ENCODE data around the gene NPTX1.
A peak's percentile ranks its signal among the peaks of the same experiment; 100 is the strongest.

The NPTX1 gene

DNA sequence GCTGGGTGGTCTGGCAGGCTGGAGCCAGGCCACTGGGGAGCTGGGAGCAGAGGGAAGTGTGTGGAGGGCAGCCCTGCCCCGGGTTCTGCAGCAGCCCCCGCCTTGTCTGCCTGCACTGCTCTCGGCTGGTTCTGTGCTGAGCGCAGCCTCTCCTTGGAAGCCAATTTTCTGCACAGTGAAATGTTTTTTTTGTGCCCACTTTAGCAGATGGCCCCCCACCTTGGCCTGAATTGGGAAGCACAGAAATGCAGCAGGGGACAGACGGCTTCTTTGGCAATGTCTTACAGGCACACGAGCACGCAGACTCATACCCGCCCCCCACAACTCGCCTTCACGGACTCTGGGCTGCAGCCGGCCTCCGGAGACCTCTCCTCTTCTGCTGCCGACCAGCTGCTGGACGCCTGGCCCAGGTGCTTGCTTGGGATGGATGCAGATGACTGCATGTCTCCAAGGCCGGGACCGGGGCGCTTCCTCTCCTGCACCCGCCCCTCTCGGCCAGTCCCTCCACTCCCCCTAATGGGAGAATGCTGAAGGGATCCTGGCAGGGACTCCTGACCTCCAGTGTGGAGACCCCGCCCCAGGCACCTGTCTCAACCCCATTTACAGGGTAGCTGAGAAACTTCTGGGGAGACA lies 14.8 kb downstream of the NPTX1 start:
- Histone ChIP-seq H3K9me3 (replicated peaks in 1 of 11) (no peaks in the 10 kb centered on the region), H3K4me2 (peak overlapping the region in 6 of 11 experiments; percentile 7 to 40 (median 20); a peak in 8 of 22 replicates), H3K4me3 (no peak overlapping the region), H3K27ac (no peak overlapping the region), H3K36me3 (no peaks in the 10 kb centered on the region), H3K9ac (no peak overlapping the region), H3K4me1 (peaks cover 15 to 29% (median 24%) of the 10 kb centered on the region in 10 experiments), H3K27me3 (peaks cover 20 to 62% (median 50%) of the 10 kb centered on the region in 11 experiments), H4K20me1 (peaks cover 0 to 15% (median 0%) of the 10 kb centered on the region in 11 experiments; a peak in 7 of 22 replicates)
- TF ChIP-seq Cebpa-rat (IDR thresholded peaks at IDR 0.05), result no peak

DNA sequence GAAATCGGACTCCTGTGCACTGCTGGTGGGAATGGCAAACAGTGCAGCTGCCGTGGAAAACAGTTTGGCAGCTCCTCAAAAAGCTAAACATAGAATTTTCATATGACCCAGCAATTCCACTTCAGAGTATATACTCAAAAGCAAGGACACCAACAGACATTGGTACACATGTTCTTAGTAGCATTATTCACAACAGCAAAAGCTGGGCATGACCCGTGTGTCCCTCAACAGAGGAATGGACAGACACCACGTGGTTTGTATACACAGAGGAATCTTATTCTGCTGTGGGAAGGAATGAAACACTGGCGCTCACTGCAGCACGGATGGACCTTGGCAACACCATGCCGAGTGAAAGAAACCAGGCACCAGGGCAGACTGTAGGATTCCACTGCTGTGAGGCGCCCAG lies 16.0 kb downstream of the NPTX1 start:
- Histone ChIP-seq H3K27me3 (peaks cover 7 to 53% (median 42%) of the 10 kb centered on the region in 11 experiments; a peak in 21 of 22 replicates), H3K4me2 (no peak overlapping the region), H3K27ac (no peak overlapping the region), H3K9ac (no peak overlapping the region), H3K36me3 (no peaks in the 10 kb centered on the region), H4K20me1 (peaks cover 0 to 9% (median 0%) of the 10 kb centered on the region in 11 experiments; a peak in 4 of 22 replicates), H3K4me3 (no peak overlapping the region), H3K4me1 (peaks cover 21 to 36% (median 31%) of the 10 kb centered on the region in 10 experiments), H3K9me3 (replicated peaks in 1 of 11) (no peaks in the 10 kb centered on the region)
- TF ChIP-seq Cebpa-rat (IDR thresholded peaks at IDR 0.05), result no peak

DNA sequence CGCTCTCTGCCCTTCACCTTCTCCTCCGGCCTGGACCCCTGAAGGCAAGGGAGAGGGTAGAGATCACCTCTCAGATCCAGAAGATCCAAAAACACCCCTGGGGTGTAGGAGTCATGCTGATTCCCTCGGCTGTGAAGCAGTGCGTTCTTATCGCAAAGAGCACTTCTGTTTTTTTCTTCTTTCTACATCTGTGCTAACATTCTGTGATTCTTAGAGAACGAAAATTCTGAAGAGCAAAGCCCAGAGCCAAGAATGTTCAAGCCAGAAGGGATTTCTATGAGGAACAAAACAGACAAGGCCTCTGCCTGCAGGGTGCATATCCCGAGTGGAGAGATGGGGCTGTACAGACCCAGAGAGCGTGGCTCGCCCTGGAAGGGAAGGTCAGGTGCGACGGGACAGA lies 17.2 kb downstream of the NPTX1 start:
- Histone ChIP-seq H3K4me2 (no peak overlapping the region), H3K36me3 (no peaks in the 10 kb centered on the region), H3K9ac (no peak overlapping the region), H3K4me1 (peaks cover 27 to 42% (median 36%) of the 10 kb centered on the region in 10 experiments), H3K4me3 (no peak overlapping the region), H3K27me3 (peaks cover 0 to 41% (median 30%) of the 10 kb centered on the region in 11 experiments; a peak in 13 of 22 replicates), H3K9me3 (replicated peaks in 1 of 11) (no peaks in the 10 kb centered on the region), H3K27ac (no peak overlapping the region), H4K20me1 (peaks cover 0 to 9% (median 0%) of the 10 kb centered on the region in 11 experiments; a peak in 3 of 22 replicates)
- TF ChIP-seq Cebpa-rat (IDR thresholded peaks at IDR 0.05), result no peak

DNA sequence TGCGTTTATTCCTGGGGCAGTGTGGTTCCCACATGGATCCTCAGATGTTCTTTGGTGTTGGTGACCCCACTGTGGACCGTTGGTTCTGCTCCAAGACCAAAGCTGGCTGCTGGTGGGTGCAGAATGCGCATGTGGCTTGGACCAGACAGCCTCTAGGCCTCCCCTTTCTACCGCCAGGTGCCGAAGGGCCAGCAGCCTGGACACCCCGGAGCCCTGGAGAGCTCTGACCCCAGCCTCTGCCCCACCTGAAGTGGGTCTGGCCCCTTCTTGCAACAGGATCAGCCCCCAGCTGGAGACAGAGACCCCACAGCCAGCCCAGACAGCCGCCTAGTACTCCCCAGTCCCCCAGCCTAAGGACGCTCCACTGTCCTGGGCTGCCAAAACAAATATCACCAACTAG lies 18.4 kb downstream of the NPTX1 start:
- H3K36me3 ChIP-seq, result no peaks in the 10 kb centered on the region
- no peak for TF ChIP-seq Cebpa-rat (IDR thresholded peaks at IDR 0.05)
- no peak overlapping the region for H3K9ac ChIP-seq
- no peak overlapping the region for H3K27ac ChIP-seq
- peaks cover 35 to 54% (median 43%) of the 10 kb centered on the region in 10 experiments for H3K4me1 ChIP-seq
- no peaks in the 10 kb centered on the region for H3K9me3 ChIP-seq (replicated peaks in 1 of 11)
- H3K27me3 ChIP-seq, result peaks cover 0 to 38% (median 26%) of the 10 kb centered on the region in 11 experiments; a peak in 13 of 22 replicates
- H3K4me2 ChIP-seq, result peak overlapping the region; percentile 46 to 85 (median 77)
- H3K4me3 ChIP-seq, result no peak overlapping the region
- H4K20me1 ChIP-seq, result peaks cover 0 to 9% (median 0%) of the 10 kb centered on the region in 11 experiments; a peak in 1 of 22 replicates

DNA sequence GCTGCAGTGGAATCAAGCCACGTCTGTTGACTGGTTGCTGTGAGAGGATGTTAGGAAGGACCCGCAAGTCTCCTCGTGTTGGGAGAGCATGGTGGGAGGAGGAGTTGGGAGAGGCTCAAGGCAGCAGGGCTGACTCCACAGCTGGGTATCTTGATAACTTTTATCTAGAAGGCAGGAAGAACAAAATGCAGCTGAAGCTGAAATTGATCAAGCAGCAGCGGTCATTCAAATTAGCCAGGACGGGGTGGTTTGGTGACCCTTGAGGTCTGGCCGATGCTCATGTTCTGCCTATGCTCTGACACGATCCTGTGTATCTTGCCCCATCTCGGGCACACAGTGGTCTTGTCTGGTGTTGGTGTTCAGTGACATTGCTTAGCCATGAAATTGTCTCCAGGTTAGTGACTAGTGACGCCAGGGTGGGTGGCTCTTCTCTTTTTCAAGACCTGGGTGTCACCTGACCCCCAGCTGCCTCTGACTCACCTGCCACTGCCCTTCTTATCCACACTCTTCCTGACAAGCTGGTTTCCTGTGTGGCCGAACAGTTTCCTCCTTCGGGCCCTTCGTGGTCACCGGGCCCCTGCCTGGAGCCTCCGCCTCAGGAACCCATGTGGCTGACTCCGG lies 19.1 kb downstream of the NPTX1 start:
- TF ChIP-seq Cebpa-rat (IDR thresholded peaks at IDR 0.05), result no peak
- no peak overlapping the region for H3K9ac ChIP-seq
- no peak overlapping the region for H3K4me3 ChIP-seq
- H3K9me3 ChIP-seq (replicated peaks in 1 of 11), result no peaks in the 10 kb centered on the region
- peaks cover 0 to 38% (median 26%) of the 10 kb centered on the region in 11 experiments; a peak in 13 of 22 replicates for H3K27me3 ChIP-seq
- H3K27ac ChIP-seq, result no peak overlapping the region; a peak in 1 of 22 replicates
- peaks cover 0 to 9% (median 0%) of the 10 kb centered on the region in 11 experiments; a peak in 1 of 22 replicates for H4K20me1 ChIP-seq
- peaks cover 38 to 59% (median 48%) of the 10 kb centered on the region in 10 experiments for H3K4me1 ChIP-seq
- H3K36me3 ChIP-seq, result no peaks in the 10 kb centered on the region
- peak overlapping the region; percentile 46 to 85 (median 77) for H3K4me2 ChIP-seq

DNA sequence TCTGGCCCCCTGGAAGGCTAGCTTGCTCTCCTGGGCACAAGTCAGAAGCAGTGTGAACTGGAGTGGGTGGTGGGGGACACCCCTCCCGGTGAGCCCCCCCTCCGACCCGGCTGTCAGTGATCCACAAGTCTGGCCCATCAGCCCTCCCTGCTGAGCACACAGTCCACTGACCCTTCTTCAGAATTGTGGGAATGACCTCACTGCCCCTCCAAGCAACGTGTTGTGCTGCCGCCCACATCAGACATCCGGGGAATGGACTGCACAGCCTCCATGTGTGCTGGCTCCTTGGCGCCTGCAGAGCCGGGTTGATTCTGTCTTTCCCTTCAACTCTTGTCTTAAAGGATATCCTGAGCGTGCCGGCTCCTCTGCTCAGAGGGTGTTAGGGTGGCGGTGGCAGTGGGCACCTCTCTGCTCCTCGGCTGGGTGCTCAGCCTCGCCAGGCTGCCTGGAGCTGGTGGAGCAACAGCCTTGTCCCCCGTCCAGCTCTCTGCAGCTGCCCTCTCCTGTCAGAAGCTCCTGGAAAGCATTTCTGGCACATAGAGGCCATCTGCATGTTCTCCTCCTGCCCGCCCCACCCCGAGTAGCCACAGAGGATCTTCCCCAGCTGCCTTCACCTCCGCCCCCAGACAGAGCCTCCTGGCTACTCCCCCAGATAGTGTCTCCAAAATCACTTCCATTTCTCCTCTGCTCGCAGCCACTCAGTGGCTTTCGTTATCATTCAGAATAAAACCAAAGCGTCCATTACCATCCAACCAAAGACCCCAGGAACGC lies 19.8 kb downstream of the NPTX1 start:
- Histone ChIP-seq H3K36me3 (no peaks in the 10 kb centered on the region), H3K4me3 (no peak overlapping the region), H3K4me1 (peaks cover 39 to 59% (median 51%) of the 10 kb centered on the region in 10 experiments), H3K27me3 (peaks cover 0 to 33% (median 21%) of the 10 kb centered on the region in 11 experiments; a peak in 13 of 22 replicates), H3K9ac (no peak overlapping the region), H3K9me3 (replicated peaks in 1 of 11) (no peaks in the 10 kb centered on the region), H3K4me2 (peak overlapping the region; percentile 46 to 85 (median 77); a peak in 17 of 22 replicates), H4K20me1 (peaks cover 0 to 5% (median 0%) of the 10 kb centered on the region in 11 experiments; a peak in 1 of 22 replicates), H3K27ac (no peak overlapping the region; a peak in 1 of 22 replicates)
- TF ChIP-seq Cebpa-rat (IDR thresholded peaks at IDR 0.05), result no peak

DNA sequence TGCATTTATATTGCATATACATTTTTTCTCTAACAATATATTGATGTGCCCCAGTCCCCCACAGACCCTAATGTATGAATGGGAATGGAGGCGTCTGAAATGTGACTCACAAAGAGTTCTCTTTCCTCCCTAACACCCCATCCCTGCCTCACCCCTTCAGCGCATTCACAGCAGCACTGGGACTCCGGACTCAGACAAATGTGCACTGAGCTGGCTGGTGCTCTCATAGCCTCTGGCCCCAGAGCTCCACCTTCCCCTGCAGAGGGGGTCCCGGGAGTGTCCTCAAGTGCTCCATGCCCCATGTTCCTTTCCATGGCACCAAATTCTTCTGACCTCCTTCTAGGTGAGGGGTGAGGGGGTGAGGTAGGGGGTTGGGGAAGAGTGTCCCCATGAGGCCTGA lies 20.6 kb downstream of the NPTX1 start:
- peaks cover 39 to 58% (median 50%) of the 10 kb centered on the region in 10 experiments for H3K4me1 ChIP-seq
- TF ChIP-seq Cebpa-rat (IDR thresholded peaks at IDR 0.05), result no peak
- no peaks in the 10 kb centered on the region for H3K36me3 ChIP-seq
- H3K27ac ChIP-seq, result no peak overlapping the region; a peak in 2 of 22 replicates
- H3K4me2 ChIP-seq, result peak overlapping the region; percentile 87 to 98 (median 94); a peak in 21 of 22 replicates
- no peaks in the 10 kb centered on the region for H4K20me1 ChIP-seq
- H3K4me3 ChIP-seq, result peak overlapping the region in 4 of 10 experiments; percentile 74 to 85 (median 78); a peak in 7 of 20 replicates
- peaks cover 0 to 29% (median 19%) of the 10 kb centered on the region in 11 experiments; a peak in 13 of 22 replicates for H3K27me3 ChIP-seq
- no peaks in the 10 kb centered on the region for H3K9me3 ChIP-seq (replicated peaks in 1 of 11)
- H3K9ac ChIP-seq, result peak overlapping the region in 8 of 11 experiments; percentile 88 to 98 (median 96); a peak in 9 of 22 replicates

DNA sequence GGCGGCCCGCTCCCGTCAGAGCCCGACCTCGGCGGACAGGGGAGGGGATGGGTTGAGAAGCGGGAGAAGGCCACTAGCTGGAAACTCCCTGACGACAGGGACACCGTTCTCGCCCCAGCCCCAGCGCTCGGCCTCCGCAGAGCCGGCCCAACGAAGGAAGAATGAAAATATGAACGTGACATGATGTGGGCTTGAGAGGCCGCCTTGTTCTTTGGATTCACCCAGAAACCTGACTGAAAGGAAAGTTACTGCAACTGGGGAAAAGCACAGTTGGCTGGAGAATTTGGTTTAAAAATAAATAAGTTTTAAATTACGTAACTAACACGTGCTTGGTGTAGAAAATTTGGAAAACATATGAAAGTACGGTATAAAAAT lies 21.1 kb downstream of the NPTX1 start:
- Histone ChIP-seq H3K4me3 (peak overlapping the region; percentile 65 to 85 (median 74)), H4K20me1 (no peaks in the 10 kb centered on the region)

More for the DNA sequence above, 21.1 kb downstream of the NPTX1 start:
- TF ChIP-seq Cebpa-rat (IDR thresholded peaks at IDR 0.05), result no peak
- Histone ChIP-seq H3K4me1 (peaks cover 39 to 58% (median 50%) of the 10 kb centered on the region in 10 experiments), H3K4me2 (peak overlapping the region; percentile 87 to 98 (median 94)), H3K36me3 (no peaks in the 10 kb centered on the region), H3K9ac (peak overlapping the region; percentile 88 to 98 (median 95)), H3K9me3 (replicated peaks in 1 of 11) (no peaks in the 10 kb centered on the region), H3K27ac (peak overlapping the region; percentile 90 to 99 (median 96)), H3K27me3 (peaks cover 0 to 29% (median 19%) of the 10 kb centered on the region in 11 experiments; a peak in 13 of 22 replicates)
